ENCODE measurements around the gene EIF3L.

The EIF3L gene

GRCh38 chr22:37905534-37906363 lies 56.5 kb downstream of the EIF3L start, which contains the start of gene MICALL1:
TSS of gene MICALL1 (plus strand) at chr22:37906297. CDS start at chr22:37906423, 126 bp downstream.
- DNase-seq (ENCODE audit: low spot score), result peak; percentile 69

DNA sequence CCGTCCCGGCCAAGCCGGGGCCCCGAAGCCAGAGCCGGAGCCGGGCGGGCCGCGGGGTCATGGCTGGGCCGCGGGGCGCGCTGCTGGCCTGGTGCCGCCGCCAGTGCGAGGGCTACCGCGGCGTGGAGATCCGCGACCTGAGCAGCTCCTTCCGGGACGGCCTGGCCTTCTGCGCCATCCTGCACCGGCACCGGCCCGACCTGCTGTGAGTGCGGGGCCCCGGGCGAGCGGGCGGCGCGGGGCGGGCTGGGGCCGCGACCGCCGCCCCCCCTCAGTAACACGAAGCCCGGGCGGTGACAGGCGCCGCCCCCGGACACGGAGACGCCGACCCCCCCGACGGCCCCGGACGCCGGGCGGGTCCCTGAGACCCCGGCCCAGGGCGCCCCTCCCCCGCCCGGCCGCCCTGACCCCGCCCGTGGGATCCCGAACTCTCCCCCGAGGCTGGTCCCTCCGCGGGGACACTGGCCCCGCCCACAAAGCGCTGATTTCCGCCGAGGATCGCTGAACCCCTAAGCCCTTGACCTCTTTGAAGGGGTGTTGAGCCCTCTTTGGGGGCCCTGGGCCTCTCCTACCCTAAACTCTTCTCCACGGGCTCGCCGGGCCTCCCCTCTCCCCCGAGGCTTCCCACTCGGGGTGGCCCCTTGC lies 57.3 kb downstream of the EIF3L start:
- no peak for DNase-seq (ENCODE audit: low spot score)

DNA sequence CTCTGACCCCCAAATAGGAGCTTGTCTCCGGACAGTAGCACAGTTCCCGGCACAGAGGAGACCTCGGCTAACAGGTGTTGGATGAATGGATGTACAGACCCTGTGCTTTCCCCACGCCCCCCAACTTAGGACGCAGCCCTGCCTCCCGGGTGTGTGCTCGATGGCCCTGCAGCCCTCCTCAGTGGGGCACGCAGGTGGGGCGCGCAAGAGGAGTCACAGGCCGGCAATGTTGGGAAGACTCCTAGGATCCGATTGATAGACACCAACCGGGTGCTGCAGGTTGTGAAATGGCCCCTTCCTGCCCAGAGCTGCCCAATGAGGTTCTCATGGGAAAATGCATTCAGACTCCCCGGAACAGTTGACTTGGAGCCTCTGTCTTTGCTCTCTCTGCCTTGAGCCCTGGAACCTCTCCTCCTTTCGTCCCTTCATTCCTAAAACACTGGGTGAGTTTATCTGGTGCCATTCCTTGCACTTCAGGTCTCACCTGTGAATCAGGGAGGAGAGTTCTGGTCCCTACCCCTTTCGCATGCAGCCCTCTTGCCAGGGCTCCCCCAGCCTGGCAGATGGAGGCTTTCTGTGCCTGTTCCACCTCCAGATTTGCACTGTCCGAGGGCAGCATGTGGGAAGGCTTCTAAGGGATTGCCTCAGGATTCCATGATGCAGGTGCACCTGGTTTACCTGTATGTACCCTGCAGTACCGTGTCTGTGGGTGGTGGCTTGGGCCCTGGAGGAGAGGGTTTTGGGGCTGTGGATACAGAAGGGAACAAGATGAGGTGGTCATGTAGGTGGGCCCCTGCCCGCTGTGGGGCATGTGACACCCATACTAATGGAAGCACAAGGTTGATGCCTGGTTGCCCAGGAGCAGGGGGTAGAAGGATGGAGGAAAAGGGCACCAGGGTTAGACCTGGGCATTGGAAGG lies 58.1 kb downstream of the EIF3L start:
- no peak for DNase-seq (ENCODE audit: low spot score)

DNA sequence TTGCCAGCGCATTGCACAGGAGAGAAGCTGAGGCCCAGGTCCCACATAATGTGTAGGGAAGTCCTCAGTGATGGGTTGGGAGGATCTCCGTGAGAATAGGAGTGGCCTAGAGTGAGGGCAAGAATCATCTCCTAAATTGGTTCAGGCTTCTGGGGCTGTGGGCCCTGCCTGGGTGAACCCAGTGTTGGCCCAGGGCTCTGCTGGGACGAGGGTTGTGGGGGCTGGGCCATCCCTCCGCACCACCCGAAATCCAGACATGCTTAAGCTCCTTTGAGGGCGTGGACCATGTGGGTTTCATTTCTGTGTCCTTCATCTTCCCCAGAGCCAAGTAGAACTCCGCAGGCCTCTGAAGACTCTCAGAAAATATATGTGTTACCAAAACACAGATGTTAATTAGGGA lies 60.5 kb downstream of the EIF3L start:
- no peak for DNase-seq (ENCODE audit: low spot score)

DNA sequence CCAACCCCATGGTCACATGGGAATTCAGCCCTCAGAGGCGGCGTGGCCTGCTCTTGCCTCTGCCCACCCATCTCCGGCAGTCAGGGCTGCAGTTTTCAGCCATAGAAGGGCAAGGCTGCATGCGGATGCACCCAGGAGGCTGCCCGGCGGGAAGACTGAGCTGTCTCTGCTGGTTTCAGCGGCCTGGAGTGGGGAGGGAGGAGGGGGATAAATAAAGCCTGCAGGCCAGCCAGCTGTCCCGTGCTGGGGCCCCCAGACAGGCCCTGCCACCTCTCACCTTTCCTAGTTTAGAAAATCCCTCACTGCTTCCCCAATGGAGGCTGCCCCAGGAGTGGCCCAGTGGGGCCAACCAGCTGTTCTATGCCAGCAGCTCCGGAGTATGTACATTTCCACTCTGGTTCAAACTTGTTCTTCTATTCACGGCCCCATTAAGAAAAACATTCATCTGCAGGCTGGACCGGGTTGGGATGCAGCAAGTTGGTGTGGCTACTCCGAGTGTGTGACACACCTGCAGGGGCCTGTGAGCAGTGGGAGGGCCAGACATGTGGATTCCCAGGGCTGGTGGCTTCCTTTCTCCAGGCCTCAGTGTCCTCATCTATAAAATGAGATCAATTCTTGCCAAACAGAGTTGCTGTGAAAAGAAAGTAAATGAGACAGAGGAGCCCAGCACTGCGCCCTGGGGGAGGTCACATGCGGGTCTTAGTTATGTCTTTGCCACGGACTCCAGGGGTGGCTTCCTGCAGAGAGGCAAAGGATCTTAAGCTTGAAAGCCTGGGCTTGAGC lies 61.9 kb downstream of the EIF3L start:
- DNase-seq (ENCODE audit: low spot score), result no peak

- DNase-seq (ENCODE audit: low spot score), result no peak
Observed at GRCh38 chr22:37911697-37912096, 62.5 kb downstream of the EIF3L start.

DNA sequence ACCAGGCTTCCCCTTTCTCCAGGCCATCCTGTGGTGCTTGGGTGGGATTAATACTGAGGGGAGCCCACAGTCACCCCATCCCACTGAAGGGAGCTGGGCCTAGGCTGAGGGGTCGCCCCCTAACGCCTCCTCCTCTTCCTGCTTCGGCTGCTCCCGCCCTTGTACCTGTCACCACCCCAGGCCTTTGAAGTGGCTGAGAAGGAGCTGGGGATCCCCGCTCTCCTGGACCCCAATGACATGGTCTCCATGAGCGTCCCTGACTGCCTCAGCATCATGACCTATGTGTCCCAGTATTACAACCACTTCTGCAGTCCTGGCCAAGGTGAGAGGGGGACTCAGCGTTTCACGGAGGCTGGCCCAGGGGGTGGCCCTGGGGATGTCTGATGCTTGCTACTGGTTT lies 63.0 kb downstream of the EIF3L start:
- no peak for DNase-seq (ENCODE audit: low spot score)

- DNase-seq (ENCODE audit: low spot score), result no peak
Observed at GRCh38 chr22:37913233-37913721, 64.1 kb downstream of the EIF3L start.

DNA sequence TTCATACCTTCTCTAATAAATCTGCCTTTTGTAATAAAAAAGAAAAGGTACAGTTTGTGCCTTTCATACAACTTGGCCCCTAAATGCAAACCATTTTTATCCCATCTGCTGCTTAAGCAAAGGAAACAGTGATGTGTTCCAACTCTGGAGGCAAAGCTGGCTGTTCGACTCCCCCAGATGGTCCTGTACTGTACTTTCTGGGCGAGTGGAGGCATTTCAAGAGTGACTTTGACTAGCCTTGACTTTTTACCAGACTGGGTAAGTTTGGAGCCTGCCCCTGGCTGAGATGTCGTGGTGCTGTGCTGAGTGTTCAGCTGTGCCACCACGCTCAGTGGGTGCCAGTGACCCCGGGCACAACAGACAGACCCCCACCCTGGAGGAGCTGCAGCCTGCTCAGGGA lies 67.1 kb downstream of the EIF3L start:
- no peak for DNase-seq (ENCODE audit: low spot score)

- DNase-seq (ENCODE audit: low spot score), result no peak
Observed at GRCh38 chr22:37917874-37918548, 68.8 kb downstream of the EIF3L start.

GRCh38 chr22:37918580-37919270 lies 69.5 kb downstream of the EIF3L start:
- DNase-seq (ENCODE audit: low spot score), result no peak

DNA sequence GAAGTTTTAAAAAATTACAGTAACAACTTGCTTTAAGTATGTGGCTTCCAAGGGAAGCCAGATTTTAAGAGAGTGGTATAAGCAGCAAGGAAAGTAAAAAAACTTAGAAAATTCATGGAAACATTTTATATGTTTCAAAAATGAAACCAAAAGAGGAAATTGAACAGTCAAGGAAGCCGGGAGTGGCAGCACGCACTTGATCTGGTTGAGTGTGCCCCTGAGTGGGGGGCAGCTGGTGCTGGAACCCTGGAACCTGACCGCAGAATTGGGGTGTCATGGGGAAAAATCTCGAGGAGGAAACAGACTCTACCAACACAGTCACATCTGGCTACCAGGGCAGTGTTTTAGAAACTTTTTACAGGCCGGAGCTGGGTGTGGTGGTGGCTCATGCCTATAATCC lies 70.9 kb downstream of the EIF3L start:
- DNase-seq (ENCODE audit: low spot score), result no peak

- no peak for DNase-seq (ENCODE audit: low spot score)
Observed at GRCh38 chr22:37922191-37922590, 73.0 kb downstream of the EIF3L start.

GRCh38 chr22:37923927-37924326 lies 74.7 kb downstream of the EIF3L start:
- DNase-seq (ENCODE audit: low spot score), result no peak

DNA sequence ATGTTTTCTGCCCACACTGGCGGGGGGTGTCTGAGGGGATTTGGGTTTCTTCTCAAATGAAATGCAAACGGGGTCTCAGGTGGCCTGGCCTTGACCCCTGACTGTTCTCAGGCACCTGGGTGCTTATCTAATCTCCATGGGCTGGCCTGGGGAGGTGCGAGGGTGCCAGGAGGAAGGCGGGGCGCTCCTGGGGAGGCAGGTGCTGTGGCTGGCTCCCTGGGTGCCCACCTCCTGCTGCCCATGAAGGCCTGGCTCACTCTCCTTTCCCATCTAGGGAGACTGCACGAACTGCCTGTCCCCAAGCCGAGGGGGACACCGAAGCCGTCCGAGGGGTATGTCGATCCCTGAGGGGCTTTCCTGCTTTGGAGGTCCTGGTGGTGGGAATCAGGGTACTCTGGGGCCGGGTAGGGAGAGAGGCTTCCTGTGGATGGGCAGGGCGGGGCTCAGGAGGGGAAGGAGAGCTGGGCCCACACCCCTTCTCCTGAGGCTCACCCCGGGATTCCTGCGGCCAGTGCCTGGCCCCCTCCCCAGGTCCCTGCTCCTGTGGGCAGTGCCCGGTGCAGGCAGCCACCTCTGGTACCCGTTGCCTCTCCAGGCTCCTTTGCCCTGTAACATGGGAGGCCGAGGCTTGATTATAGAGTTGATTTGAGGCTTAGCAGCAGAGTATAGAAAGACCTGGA lies 75.3 kb downstream of the EIF3L start:
- DNase-seq (ENCODE audit: low spot score), result no peak

- no peak for DNase-seq (ENCODE audit: low spot score)
Observed at GRCh38 chr22:37925330-37925729, 76.1 kb downstream of the EIF3L start.

DNA sequence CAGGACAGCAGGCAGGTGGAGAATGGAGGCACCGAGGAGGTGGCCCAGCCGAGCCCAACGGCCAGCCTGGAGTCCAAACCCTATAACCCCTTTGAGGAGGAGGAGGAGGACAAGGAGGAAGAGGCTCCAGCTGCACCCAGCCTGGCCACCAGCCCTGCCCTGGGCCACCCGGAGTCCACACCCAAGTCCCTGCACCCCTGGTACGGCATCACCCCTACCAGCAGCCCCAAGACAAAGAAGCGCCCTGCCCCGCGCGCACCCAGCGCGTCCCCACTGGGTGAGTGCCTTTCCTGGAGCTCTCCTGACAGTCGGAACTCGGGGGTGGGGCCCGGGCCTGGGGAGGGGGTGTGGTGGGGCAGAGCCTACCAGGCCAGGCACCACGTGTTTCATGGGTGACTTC lies 76.5 kb downstream of the EIF3L start:
- no peak for DNase-seq (ENCODE audit: low spot score)

DNA sequence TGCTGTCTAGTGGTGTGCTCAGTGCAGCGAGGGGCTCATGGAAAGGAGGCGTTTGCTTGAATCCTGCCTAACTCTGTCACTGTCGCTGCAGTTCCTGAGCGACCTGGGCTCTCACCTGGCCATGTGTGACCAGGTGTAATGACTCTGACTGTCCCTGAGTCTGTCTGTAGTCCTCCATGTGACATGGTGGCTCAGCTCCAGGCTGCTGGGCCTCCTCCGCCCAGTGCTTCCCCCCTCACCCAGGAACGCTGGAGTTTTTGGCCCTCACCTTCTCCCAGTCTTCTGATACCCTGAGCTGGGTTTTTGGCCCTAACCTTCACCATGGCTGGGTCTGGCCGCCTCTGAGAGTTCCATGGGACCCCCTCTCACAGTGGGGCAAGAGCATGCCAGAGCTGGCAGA lies 77.1 kb downstream of the EIF3L start:
- no peak for DNase-seq (ENCODE audit: low spot score)

DNA sequence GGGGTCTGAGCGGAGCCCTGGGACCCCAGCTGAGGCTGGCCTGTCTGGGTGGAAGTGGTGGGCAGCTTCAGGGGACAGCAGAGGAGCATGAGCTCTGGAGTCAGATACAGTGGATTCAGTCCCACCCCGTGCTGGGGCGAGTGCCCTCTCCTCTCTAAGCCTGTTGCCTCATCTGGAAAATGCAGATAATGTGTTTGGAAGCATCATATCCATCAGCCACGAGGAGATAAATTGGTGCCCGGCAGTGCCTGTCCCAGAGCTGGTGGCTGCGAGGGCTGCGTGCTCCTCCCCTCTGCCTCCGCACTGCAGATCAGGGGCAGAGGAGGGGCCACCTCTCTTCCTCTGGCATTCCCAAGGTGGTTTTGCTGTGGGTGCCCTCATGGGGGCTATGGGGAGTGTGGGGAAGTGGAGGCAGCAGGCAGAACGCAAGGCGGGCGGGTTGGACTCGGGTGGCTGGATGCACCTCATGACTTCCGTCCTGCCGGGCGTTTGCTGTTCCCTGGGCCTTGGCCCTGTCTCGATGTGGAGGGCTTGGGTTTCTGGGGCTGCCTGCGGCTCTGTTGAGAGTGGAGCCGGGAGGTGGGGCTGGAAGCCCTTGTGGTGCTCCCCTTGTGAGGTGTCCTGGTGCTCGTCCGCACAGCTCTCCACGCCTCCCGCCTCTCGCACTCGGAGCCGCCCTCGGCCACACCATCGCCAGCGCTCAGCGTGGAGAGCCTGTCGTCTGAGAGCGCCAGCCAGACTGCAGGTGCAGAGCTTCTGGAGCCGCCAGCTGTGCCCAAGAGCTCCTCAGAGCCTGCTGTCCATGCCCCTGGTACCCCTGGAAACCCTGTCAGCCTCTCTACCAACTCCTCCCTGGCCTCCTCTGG lies 77.8 kb downstream of the EIF3L start:
- no peak for DNase-seq (ENCODE audit: low spot score)

Measured in SW480 (cell line).